Hippocampal formation (tissue), 2 donors: ENCODE data around the gene ACP4.

Source experiments
- DNase-seq, 2 donors: peaks; one replicate each; lab custom pipeline; 2025; lab: John Stamatoyannopoulos, UW

The ACP4 gene

DNA sequence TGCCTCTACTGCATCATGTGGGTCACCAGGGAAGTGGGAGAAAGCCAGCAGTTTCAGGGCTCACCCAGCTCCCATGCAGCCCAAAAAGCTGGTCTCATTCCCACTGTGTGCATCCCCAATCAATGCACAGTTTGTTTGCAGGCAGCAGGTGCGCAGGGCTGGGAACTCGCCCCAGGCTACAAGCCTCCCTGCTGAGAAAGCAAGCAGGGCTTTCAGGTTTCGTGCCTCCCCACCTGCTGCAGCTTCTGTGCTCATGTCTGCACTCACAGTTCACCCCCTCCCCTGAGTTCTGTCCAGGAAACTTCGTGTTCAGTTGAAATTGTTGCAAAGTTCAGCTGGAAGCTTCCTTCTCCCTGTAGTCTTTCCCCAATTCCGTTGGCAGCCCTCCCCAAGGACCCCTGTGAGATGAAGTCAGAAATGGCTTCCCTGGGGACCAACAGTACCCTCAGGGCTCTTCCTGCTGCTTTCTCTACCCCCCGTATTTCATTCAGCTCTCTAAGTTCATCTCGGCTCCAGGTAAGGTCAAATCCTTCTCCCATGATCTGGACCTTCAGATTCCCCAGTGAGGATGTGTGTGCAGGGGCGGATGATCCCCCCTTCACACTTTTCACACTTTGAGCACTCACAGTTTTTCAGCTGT is 54.2 kb downstream of the ACP4 start:
- DNase-seq: no peak
